Sigmoid colon (tissue), 7 donors: ENCODE data around the gene ZNF662. TPM values are rescaled to one million over a fixed set of nuclear protein-coding genes. Genes with fewer than 3 reads are reported as not detected.

Experiments used
- DNase-seq: peaks from one replicate; pipeline ENCODE4 v3.0.0-alpha.2; 2019
- H3K27ac ChIP-seq, 4 donors: fragments of 200-600 bp; sonication (generic); one replicate each; pipeline ENCODE4 v1.5.1; 2016 to 2019; ENCODE audit warnings: mild to moderate bottlenecking in 1 of 4
- H3K27me3 ChIP-seq, 3 donors: fragments of 200-600 bp; sonication (generic); one replicate each; pipeline ENCODE4 v1.5.1; 2019; ENCODE audit warnings: mild to moderate bottlenecking in 1 of 3
- H3K36me3 ChIP-seq, 4 donors: fragments of 200-600 bp; sonication (generic); one replicate each; pipeline ENCODE4 v1.5.1; 2016 to 2019
- H3K4me1 ChIP-seq, 4 donors: fragments of 200-600 bp; sonication (generic); one replicate each; pipeline ENCODE4 v1.5.1; 2017 to 2019
- H3K4me3 ChIP-seq, 4 donors: fragments of 200-600 bp; sonication (generic); one replicate each; pipeline ENCODE4 v1.5.1; 2017 to 2019; ENCODE audit warnings: mild to moderate bottlenecking in 2 of 4, moderate library complexity in 1 of 4
- H3K9me3 ChIP-seq, 4 donors: fragments of 200-600 bp in 3 of 4; sonication (generic) in 3 of 4; one replicate each; pipeline versions ENCODE4 v1.5.1 to v1.6.1; 2013 to 2019
- EP300 ChIP-seq, 4 donors: sonication (generic); formaldehyde crosslinking; IDR thresholded peaks; one replicate each; pipeline ENCODE4 v1.6.1; 2017; ENCODE audit warnings: antibody characterized with exemption in 4 of 4
- POLR2A ChIP-seq, 2 donors: fragments of 450-650 bp; IDR thresholded peaks; one replicate each; pipeline ENCODE4 v1.6.1; 2016; ENCODE audit warnings: antibody characterized with exemption in 2 of 2, mild to moderate bottlenecking in 2 of 2, moderate library complexity in 2 of 2
- POLR2AphosphoS5 ChIP-seq, 4 donors: sonication (generic); formaldehyde crosslinking; IDR thresholded peaks; one replicate each; pipeline ENCODE4 v1.6.1; 2017; ENCODE audit warnings: antibody characterized with exemption in 4 of 4
- WGBS, 2 donors: extraction: QIAGEN DNeasy Blood & Tissue Kit; methylation state at CpG; one replicate each; pipeline ENCODE4 v1.1.7; 2013; 5-methylcytosine and 5-hydroxymethylcytosine counted together
- intact Hi-C: fragments of 100-400 bp; cut with DNase I; formaldehyde crosslinking; loops from one replicate; pipeline ENCODE4 v1.15.1; 2023
- polyA plus RNA-seq, 3 donors: library from polyadenylated mRNA; stranded (reverse); fragments of 200-250 nt; gene quantifications; one replicate each; pipeline ENCODE4 v1.2.3, GENCODE V29; 2013
- total RNA-seq, 4 donors: library from RNA; depleted of rRNA; stranded (reverse); fragments of >200 nt; gene quantifications; one replicate each; pipeline ENCODE4 v1.1.0, GENCODE V29; 2016
- TF ChIP-seq, protein P1 (sequence below), 4 experiments: fragments of 450-650 bp in 3 of 4; fragments of 200-600 bp in 1 of 4; IDR thresholded peaks; one replicate each; pipeline ENCODE4 v1.5.1; 2016 to 2019; ENCODE audit warnings: antibody characterized with exemption in 4 of 4, mild to moderate bottlenecking in 3 of 4, moderate library complexity in 2 of 4
- donor health status: healthy with polysubstance abuse.
- donor health status: Bipolar disorder and iron deficiency.
- donor health status: healthy.

The ZNF662 gene
- total and polyA plus RNA-seq, 7 donors = 0.46 to 18.6 (median 7.4) TPM

DNA sequence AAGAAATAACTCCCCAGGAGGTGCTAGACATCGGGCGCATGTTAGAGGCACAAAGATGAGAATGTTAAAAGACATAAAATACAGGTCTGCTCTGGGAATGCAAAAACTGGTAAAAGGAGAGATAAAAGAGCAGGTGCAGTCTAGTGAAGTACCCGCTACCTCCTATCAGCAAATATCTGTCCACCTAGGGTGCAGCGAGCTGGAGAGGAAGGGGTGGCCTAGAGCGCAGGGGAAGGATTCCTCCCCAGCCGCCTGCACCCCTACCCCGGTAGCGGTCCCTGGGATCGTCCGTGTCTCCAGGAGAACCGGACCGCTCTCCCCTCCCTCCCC lies 237 bp upstream of the ZNF662 start:
- TF ChIP-seq, protein P1, sequence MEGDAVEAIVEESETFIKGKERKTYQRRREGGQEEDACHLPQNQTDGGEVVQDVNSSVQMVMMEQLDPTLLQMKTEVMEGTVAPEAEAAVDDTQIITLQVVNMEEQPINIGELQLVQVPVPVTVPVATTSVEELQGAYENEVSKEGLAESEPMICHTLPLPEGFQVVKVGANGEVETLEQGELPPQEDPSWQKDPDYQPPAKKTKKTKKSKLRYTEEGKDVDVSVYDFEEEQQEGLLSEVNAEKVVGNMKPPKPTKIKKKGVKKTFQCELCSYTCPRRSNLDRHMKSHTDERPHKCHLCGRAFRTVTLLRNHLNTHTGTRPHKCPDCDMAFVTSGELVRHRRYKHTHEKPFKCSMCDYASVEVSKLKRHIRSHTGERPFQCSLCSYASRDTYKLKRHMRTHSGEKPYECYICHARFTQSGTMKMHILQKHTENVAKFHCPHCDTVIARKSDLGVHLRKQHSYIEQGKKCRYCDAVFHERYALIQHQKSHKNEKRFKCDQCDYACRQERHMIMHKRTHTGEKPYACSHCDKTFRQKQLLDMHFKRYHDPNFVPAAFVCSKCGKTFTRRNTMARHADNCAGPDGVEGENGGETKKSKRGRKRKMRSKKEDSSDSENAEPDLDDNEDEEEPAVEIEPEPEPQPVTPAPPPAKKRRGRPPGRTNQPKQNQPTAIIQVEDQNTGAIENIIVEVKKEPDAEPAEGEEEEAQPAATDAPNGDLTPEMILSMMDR (IDR thresholded peaks at IDR 0.05) = no peak
- TF ChIP-seq POLR2AphosphoS5 (IDR thresholded peaks at IDR 0.05) (no peak), POLR2A (IDR thresholded peaks at IDR 0.05) (no peak), EP300 (IDR thresholded peaks at IDR 0.05) (no peak)
- Histone ChIP-seq H3K36me3 (peaks cover 5 to 29% (median 11%) of the 10 kb centered on the region in 4 donors), H3K9me3 (peaks cover 0 to 3% (median 0%) of the 10 kb centered on the region in 4 donors), H3K4me1 (peaks cover 0 to 20% (median 17%) of the 10 kb centered on the region in 4 donors), H3K4me3 (peak overlapping the region; percentile 64 to 80 (median 68)), H3K27ac (peak overlapping the region; percentile 73 to 80 (median 78)), H3K27me3 (no peaks in the 10 kb centered on the region)
- WGBS, 2 donors = 5 to 10% methylated on average over 11 to 12 of the region's 12 CpGs
- DNase-seq = no peak
- intact Hi-C loops = no loop called here

- Histone ChIP-seq H3K4me1 (peaks cover 0 to 20% (median 17%) of the 10 kb centered on the region in 4 donors), H3K4me3 (peak overlapping the region; percentile 64 to 80 (median 68)), H3K9me3 (peaks cover 0 to 3% (median 2%) of the 10 kb centered on the region in 4 donors), H3K27me3 (no peaks in the 10 kb centered on the region), H3K36me3 (peaks cover 10 to 40% (median 19%) of the 10 kb centered on the region in 4 donors), H3K27ac (peak overlapping the region; percentile 73 to 80 (median 78))
- TF ChIP-seq EP300 (IDR thresholded peaks at IDR 0.05) (no peak), POLR2A (IDR thresholded peaks at IDR 0.05) (no peak), POLR2AphosphoS5 (IDR thresholded peaks at IDR 0.05) (no peak)
- TF ChIP-seq, protein P1 (IDR thresholded peaks at IDR 0.05) = no peak
- WGBS, 2 donors = 86 to 88% methylated on average over 4 of the region's 4 CpGs
- intact Hi-C loops = no loop called here
- DNase-seq = no peak
Measured at GRCh38 chr3:42906848-42907183, 874 bp downstream of the ZNF662 start.

- 89 to 93% methylated on average over 7 of the region's 7 CpGs for WGBS, 2 donors
- no peak overlapping the region for H3K4me3 ChIP-seq
- H3K4me1 ChIP-seq = peaks cover 0 to 20% (median 17%) of the 10 kb centered on the region in 4 donors
- H3K27ac ChIP-seq = no peak overlapping the region
- TF ChIP-seq POLR2A (IDR thresholded peaks at IDR 0.05) (no peak), EP300 (IDR thresholded peaks at IDR 0.05) (no peak), POLR2AphosphoS5 (IDR thresholded peaks at IDR 0.05) (no peak)
- TF ChIP-seq, protein P1 (IDR thresholded peaks at IDR 0.05) = no peak
- intact Hi-C loops = no loop called here
- peaks cover 0 to 12% (median 6%) of the 10 kb centered on the region in 4 donors for H3K9me3 ChIP-seq
- no peaks in the 10 kb centered on the region for H3K27me3 ChIP-seq
- peaks cover 20 to 52% (median 29%) of the 10 kb centered on the region in 4 donors for H3K36me3 ChIP-seq
- DNase-seq = no peak
Measured at GRCh38 chr3:42908675-42909074, 2.7 kb downstream of the ZNF662 start.

DNA sequence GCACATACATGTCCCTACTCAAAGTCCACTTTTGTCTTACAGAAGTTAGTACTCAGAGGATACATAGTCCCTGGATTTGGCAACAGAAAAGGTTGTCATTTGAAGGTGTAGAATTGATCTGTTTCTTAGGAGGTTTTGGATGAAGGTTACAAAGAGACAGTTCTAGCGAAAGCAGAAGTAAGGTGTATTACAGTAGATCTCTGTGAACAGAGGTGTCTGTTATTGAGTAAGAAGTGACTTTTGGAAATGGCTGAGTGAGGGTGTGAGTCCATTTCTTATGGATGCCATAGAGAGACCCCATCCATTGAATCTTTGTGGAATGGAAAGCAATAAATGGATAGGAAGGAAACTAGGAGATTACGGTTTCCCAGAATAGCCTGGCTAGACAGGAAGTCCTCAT lies 5.6 kb downstream of the ZNF662 start:
- Histone ChIP-seq H3K4me1 (peaks cover 0 to 12% (median 9%) of the 10 kb centered on the region in 4 donors), H3K27ac (no peak overlapping the region), H3K4me3 (no peak overlapping the region), H3K9me3 (peaks cover 17 to 39% (median 29%) of the 10 kb centered on the region in 4 donors), H3K36me3 (peaks cover 32 to 77% (median 49%) of the 10 kb centered on the region in 4 donors), H3K27me3 (no peaks in the 10 kb centered on the region)
- TF ChIP-seq POLR2AphosphoS5 (IDR thresholded peaks at IDR 0.05) = no peak
- TF ChIP-seq EP300 (IDR thresholded peaks at IDR 0.05) = no peak
- TF ChIP-seq POLR2A (IDR thresholded peaks at IDR 0.05) = no peak
- TF ChIP-seq, protein P1 (IDR thresholded peaks at IDR 0.05) = no peak
- intact Hi-C loops = no loop called here
- 98 to 99% methylated on average over 2 of the region's 2 CpGs for WGBS, 2 donors
- DNase-seq = no peak
